GM12873 (cell line): Measurements from ENCODE around the gene CGNL1.

Experiments
- CTCF ChIP-seq: IDR thresholded peaks from 2 replicates; pipeline ENCODE4 v1.5.1; 2012; ENCODE audit warnings: low read depth, mild to moderate bottlenecking, moderate library complexity, low read length, control low read depth; ENCODE audit not compliant: insufficient read depth; ENCODE audit errors: missing control alignments

The CGNL1 gene

DNA sequence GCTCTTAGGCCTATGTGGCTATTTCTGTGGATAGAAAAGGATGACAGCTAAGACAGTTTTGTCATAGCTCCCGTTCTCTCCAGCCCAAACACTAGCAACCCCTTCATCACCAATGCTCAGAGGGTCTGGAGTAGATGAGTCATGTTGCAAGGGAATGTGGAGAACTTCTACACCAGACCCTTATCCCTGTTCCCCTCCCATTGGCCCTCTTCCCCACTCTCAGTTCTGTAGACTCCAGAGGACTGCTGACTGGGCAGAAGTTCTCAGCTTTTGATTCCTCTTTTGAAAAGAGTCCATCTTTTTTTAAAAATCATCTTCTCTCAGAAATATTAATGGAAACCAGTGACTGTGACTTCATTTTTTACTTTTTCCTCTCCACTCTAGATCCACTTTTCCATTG is 213.0 kb downstream of the CGNL1 start:
- no peak for TF ChIP-seq CTCF

- no peak for TF ChIP-seq CTCF
These were observed 213.4 kb downstream of the CGNL1 start for GRCh38 chr15:57589754-57590153.

GRCh38 chr15:57591237-57591821 is 215.0 kb downstream of the CGNL1 start:
- no peak for TF ChIP-seq CTCF

GRCh38 chr15:57591822-57592367 is 215.6 kb downstream of the CGNL1 start, which contains the start of gene MYZAP:
Gene MYZAP (plus strand): TSS chr15:57591904. CDS start chr15:57592035, 131 bp downstream.
- no peak for TF ChIP-seq CTCF

DNA sequence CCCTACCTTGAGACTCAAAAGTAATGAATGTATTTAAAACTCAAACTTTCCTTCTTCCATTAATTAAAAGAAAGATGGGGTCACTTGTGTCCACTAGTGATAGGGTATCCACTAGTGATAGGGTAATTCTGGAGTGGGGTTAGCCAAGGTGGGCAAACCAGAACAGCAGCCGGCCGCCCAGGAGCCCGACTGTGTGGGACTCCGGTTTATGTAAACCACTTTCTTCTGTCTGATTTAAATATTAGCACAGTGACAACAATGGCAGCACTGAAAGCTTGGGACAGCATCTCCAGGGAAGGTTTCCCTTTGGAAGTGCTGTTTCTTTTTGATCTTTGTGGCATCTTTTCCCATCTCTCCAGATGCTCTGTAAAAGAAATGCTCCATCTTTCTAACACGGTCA is 216.1 kb downstream of the CGNL1 start:
- TF ChIP-seq CTCF, result no peak

GRCh38 chr15:57592836-57593420 is 216.6 kb downstream of the CGNL1 start:
- TF ChIP-seq CTCF, result no peak

DNA sequence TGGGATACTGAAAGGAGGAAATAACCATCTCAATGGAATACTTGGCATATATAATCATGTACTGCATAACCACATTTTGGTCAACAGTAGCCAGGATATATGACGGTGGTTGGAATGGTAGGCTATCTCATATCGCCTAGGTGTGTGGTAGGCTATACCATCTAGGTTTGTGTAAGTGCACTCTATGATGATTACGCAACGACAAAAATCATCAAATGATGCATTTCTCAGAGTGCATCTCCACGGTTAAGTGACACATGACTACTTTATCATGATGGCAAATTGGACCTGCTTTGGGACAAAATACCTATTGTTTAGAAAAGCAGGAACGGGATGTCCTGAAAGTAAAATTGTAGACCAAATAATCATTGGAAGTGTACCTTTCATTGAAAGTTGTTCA is 218.2 kb downstream of the CGNL1 start:
- no peak for TF ChIP-seq CTCF
